GM12878 (cell line): ENCODE results near the gene CCDC127. TPM values are rescaled to one million over a fixed set of nuclear protein-coding genes. Genes with fewer than 3 reads are reported as not detected.

Experiments used
- BACH1 ChIP-seq: fragments of 450-650 bp; IDR thresholded peaks from 2 replicates; pipeline ENCODE4 v1.6.1; 2017; ENCODE audit warnings: mild to moderate bottlenecking, borderline replicate concordance
- IKZF1 ChIP-seq: fragments of 450-650 bp; conservative IDR thresholded peaks from 2 replicates; pipeline ENCODE4 v1.6.1; 2017; ENCODE audit warnings: antibody characterized with exemption, mild to moderate bottlenecking
- KLF5 ChIP-seq: fragments of 450-650 bp; IDR thresholded peaks from 2 replicates; pipeline ENCODE4 v1.6.1; 2014; ENCODE audit warnings: mild to moderate bottlenecking; ENCODE audit not compliant: partially characterized antibody
- NR2F1 ChIP-seq: fragments of 450-650 bp; conservative IDR thresholded peaks from 2 replicates; pipeline ENCODE4 v1.6.1; 2017; ENCODE audit warnings: mild to moderate bottlenecking
- NRF1 ChIP-seq: conservative IDR thresholded peaks from 2 replicates; pipeline ENCODE4 v1.6.1; 2011; ENCODE audit warnings: mild to moderate bottlenecking, low read depth, low read length, improper control_type of control experiment
- POLR2A ChIP-seq: IDR thresholded peaks from 2 replicates; pipeline ENCODE4 v1.6.1; 2011; ENCODE audit warnings: low read depth, mild to moderate bottlenecking, low read length
- RUNX3 ChIP-seq: IDR thresholded peaks from 2 replicates; pipeline ENCODE4 v1.6.1; 2012; ENCODE audit warnings: low read length, inconsistent platforms
- polyA plus RNA-seq, 11 experiments: library from polyadenylated mRNA; depleted of rRNA in 4 of 11; unstranded in 6 of 11; stranded (reverse) in 5 of 11; fragments of >200 nt; fragmentation: Nextera tagmentation in 4 of 11; fragmentation: Illumina TruSeq in 1 of 11; extraction: Ambion mirVana in 4 of 11; extraction: Trizol in 1 of 11; gene quantifications; 1 replicate in 1 of 11; 2 replicates in 10 of 11; pipeline versions ENCODE4 v1.2.1 to v1.2.3, GENCODE V29; 2011 to 2016; ENCODE audit warnings: inconsistent platforms in 2 of 11, missing spikeins in 2 of 11, low read depth in 1 of 11
- total RNA-seq, 4 experiments: library from RNA; depleted of rRNA in 3 of 4; stranded (reverse); fragments of >200 nt in 3 of 4; fragmentation: Illumina TruSeq in 1 of 4; extraction: Trizol in 1 of 4; gene quantifications; 2 replicates each; pipeline versions ENCODE4 v1.2.1 to v1.2.3, GENCODE V29; 2013 to 2021
- TF ChIP-seq, protein P1 (sequence below): fragments of 450-650 bp; IDR thresholded peaks from 2 replicates; pipeline ENCODE4 v1.6.1; 2017; ENCODE audit warnings: mild to moderate bottlenecking, moderate library complexity
- TF ChIP-seq, protein P2 (sequence below), 3 experiments: IDR thresholded peaks in 2 of 3; conservative IDR thresholded peaks in 1 of 3; 2 replicates each; pipeline ENCODE4 v1.5.1; 2011; ENCODE audit warnings: low read depth in 3 of 3, low read length in 3 of 3, mild to moderate bottlenecking in 3 of 3, control low read depth in 2 of 3, moderate library complexity in 2 of 3, inconsistent platforms in 1 of 3, mixed read lengths in 1 of 3; ENCODE audit not compliant: control insufficient read depth in 2 of 3, insufficient read depth in 1 of 3; ENCODE audit errors: extremely low read depth in 1 of 3
- TF ChIP-seq, protein P3 (sequence below): IDR thresholded peaks from 2 replicates; pipeline ENCODE4 v1.6.1; 2011; ENCODE audit warnings: low read depth, mild to moderate bottlenecking, low read length, moderate library complexity, borderline replicate concordance; ENCODE audit errors: extremely low read depth

The CCDC127 gene
- total and polyA plus RNA-seq, 10 of the 15 experiments (the other 5 are each of a cell fraction or from before 2014, with no cell fraction given) = 1.9 to 6.9 (median 2.9) TPM

DNA sequence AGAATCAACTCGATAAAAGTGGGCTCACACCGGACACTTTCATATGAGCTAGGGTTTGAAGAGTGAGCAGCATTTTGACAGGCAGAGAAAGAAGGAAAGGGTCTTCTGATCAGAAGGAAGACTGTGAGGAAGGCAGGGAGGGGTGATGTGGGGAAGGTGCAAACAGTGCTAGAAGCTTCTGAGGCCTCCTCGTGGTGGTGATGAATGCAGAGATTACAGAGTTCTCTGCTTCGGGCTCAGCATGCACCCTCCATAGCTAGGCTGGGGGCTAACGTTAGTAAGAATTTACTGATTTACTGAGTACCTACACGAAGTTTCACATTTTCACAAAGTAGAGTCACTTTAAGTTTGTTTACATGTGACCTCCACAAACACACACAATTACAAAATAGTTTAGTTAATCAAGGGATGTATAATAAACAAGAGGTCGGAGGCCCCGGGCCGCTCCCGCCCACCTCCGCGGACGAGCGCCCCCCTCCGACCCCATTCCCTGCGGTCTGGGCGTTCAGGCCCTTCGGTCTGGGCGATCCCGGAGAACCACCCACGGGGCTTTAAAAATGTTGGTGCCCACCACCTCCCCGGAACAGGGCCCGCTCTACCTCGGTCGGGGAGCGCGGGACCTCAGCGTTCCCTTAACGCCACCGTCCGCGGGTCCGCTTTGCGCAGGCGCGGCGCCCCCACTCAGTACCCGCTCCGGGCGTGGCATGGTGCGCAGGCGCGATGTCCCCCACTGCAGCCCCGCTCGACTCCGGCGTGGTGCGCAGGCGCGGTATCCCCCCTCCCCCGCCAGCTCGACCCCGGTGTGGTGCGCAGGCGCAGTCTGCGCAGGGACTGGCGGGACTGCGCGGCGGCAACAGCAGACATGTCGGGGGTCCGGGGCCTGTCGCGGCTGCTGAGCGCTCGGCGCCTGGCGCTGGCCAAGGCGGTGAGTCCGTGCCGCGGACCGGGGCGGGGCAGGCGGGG is at the start of gene CCDC127, which contains the start of gene SDHA (continued):
- TF ChIP-seq, protein P1, sequence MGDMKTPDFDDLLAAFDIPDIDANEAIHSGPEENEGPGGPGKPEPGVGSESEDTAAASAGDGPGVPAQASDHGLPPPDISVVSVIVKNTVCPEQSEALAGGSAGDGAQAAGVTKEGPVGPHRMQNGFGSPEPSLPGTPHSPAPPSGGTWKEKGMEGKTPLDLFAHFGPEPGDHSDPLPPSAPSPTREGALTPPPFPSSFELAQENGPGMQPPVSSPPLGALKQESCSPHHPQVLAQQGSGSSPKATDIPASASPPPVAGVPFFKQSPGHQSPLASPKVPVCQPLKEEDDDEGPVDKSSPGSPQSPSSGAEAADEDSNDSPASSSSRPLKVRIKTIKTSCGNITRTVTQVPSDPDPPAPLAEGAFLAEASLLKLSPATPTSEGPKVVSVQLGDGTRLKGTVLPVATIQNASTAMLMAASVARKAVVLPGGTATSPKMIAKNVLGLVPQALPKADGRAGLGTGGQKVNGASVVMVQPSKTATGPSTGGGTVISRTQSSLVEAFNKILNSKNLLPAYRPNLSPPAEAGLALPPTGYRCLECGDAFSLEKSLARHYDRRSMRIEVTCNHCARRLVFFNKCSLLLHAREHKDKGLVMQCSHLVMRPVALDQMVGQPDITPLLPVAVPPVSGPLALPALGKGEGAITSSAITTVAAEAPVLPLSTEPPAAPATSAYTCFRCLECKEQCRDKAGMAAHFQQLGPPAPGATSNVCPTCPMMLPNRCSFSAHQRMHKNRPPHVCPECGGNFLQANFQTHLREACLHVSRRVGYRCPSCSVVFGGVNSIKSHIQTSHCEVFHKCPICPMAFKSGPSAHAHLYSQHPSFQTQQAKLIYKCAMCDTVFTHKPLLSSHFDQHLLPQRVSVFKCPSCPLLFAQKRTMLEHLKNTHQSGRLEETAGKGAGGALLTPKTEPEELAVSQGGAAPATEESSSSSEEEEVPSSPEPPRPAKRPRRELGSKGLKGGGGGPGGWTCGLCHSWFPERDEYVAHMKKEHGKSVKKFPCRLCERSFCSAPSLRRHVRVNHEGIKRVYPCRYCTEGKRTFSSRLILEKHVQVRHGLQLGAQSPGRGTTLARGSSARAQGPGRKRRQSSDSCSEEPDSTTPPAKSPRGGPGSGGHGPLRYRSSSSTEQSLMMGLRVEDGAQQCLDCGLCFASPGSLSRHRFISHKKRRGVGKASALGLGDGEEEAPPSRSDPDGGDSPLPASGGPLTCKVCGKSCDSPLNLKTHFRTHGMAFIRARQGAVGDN = peak; percentile 73
- TF ChIP-seq NRF1 (peak; percentile 96), BACH1 (peak; percentile 77), POLR2A (peak; percentile 87), NR2F1 (peak; percentile 34; the same call in 1 of the 2 replicates), IKZF1 (peak; percentile 100), KLF5 (peak; percentile 23), RUNX3 (0 out of 2 replicates have a peak, but pooled peaks have one; percentile 5)
- TF ChIP-seq, protein P2, sequence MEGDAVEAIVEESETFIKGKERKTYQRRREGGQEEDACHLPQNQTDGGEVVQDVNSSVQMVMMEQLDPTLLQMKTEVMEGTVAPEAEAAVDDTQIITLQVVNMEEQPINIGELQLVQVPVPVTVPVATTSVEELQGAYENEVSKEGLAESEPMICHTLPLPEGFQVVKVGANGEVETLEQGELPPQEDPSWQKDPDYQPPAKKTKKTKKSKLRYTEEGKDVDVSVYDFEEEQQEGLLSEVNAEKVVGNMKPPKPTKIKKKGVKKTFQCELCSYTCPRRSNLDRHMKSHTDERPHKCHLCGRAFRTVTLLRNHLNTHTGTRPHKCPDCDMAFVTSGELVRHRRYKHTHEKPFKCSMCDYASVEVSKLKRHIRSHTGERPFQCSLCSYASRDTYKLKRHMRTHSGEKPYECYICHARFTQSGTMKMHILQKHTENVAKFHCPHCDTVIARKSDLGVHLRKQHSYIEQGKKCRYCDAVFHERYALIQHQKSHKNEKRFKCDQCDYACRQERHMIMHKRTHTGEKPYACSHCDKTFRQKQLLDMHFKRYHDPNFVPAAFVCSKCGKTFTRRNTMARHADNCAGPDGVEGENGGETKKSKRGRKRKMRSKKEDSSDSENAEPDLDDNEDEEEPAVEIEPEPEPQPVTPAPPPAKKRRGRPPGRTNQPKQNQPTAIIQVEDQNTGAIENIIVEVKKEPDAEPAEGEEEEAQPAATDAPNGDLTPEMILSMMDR (IDR thresholded peaks at IDR 0.05 in 2 of 3, conservative IDR thresholded peaks at IDR 0.05 in 1 of 3; ENCODE audit: control insufficient read depth in 2 of 3, extremely low read depth in 1 of 3, insufficient read depth in 1 of 3, low read depth in 3 of 3, low read length in 3 of 3) = peak; percentile 30 to 39 (median 34); a peak in 5 of 6 replicates
- TF ChIP-seq, protein P3, sequence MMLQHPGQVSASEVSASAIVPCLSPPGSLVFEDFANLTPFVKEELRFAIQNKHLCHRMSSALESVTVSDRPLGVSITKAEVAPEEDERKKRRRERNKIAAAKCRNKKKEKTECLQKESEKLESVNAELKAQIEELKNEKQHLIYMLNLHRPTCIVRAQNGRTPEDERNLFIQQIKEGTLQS = peak; percentile 17; the same call in 1 of the 2 replicates
- TF ChIP-seq, all 136 proteins: peak for 22; not testable (repeated sequence) for 114
